GM23248 (cell line): Measurements from ENCODE around the gene PNMA6F.

ENCODE experiments used
- EZH2 ChIP-seq: fragments of 200-600 bp; sonication (generic); IDR thresholded peaks from 2 replicates; pipeline ENCODE4 v1.6.1; 2018; ENCODE audit warnings: antibody characterized with exemption, mild to moderate bottlenecking; ENCODE audit not compliant: insufficient read depth, poor library complexity, severe bottlenecking
- EZH2phosphoT487 ChIP-seq: fragments of 200-600 bp; sonication (generic); IDR thresholded peaks from 2 replicates; pipeline ENCODE4 v1.6.1; 2018; ENCODE audit warnings: antibody characterized with exemption, moderate library complexity, mild to moderate bottlenecking, low read depth; ENCODE audit not compliant: insufficient read depth

GRCh38 chrX:153306527-153307115 is 14.9 kb downstream of the PNMA6F start:
- TF ChIP-seq EZH2 (no peak), EZH2phosphoT487 (no peak)
